ENCODE data around the gene ERICH6B. TPM values are rescaled to one million over a fixed set of nuclear protein-coding genes. Genes with fewer than 3 reads are reported as not detected.

The ERICH6B gene
- total RNA-seq, 1 donor from 2014 or later, result not detected

- Mint-ChIP-seq H3K27me3 (ENCODE audit: low read depth) (no peaks in the 10 kb centered on the region), H3K4me1 (peaks cover 5% of the 10 kb centered on the region), H3K36me3 (ENCODE audit: low read depth) (peaks cover 5% of the 10 kb centered on the region), H3K9me3 (no peaks in the 10 kb centered on the region), H3K27ac (ENCODE audit: unreplicated experiment) (no peak overlapping the region), H3K4me3 (no peak overlapping the region)
- peak; percentile 91 for TF ChIP-seq CTCF (conservative IDR thresholded peaks at IDR 0.05)
- peak; percentile 30 for DNase-seq (ENCODE audit: low read depth, low spot score)
Observed at GRCh38 chr13:45511310-45512097, 104.0 kb downstream of the ERICH6B start.

GRCh38 chr13:45510672-45511071 lies 104.9 kb downstream of the ERICH6B start:
- DNase-seq (ENCODE audit: low read depth, low spot score), result no peak
- Mint-ChIP-seq H3K4me3 (no peak overlapping the region), H3K27ac (ENCODE audit: unreplicated experiment) (no peak overlapping the region), H3K4me1 (peaks cover 5% of the 10 kb centered on the region), H3K27me3 (ENCODE audit: low read depth) (no peaks in the 10 kb centered on the region), H3K9me3 (no peaks in the 10 kb centered on the region), H3K36me3 (ENCODE audit: low read depth) (peaks cover 6% of the 10 kb centered on the region)
- no peak for TF ChIP-seq CTCF (conservative IDR thresholded peaks at IDR 0.05)

- no peak for DNase-seq (ENCODE audit: low read depth, low spot score)
- Mint-ChIP-seq H3K27me3 (ENCODE audit: low read depth) (no peaks in the 10 kb centered on the region), H3K9me3 (no peaks in the 10 kb centered on the region), H3K4me1 (peaks cover 5% of the 10 kb centered on the region), H3K36me3 (ENCODE audit: low read depth) (peaks cover 13% of the 10 kb centered on the region), H3K27ac (ENCODE audit: unreplicated experiment) (no peak overlapping the region), H3K4me3 (no peak overlapping the region)
- TF ChIP-seq CTCF (conservative IDR thresholded peaks at IDR 0.05), result no peak
Observed at GRCh38 chr13:45508776-45509175, 106.8 kb downstream of the ERICH6B start.

- peaks cover 5% of the 10 kb centered on the region for H3K4me1 Mint-ChIP-seq
- peaks cover 20% of the 10 kb centered on the region for H3K36me3 Mint-ChIP-seq (ENCODE audit: low read depth)
- no peaks in the 10 kb centered on the region for H3K27me3 Mint-ChIP-seq (ENCODE audit: low read depth)
- H3K27ac Mint-ChIP-seq (ENCODE audit: unreplicated experiment), result no peak overlapping the region
- H3K9me3 Mint-ChIP-seq, result no peaks in the 10 kb centered on the region
- no peak for DNase-seq (ENCODE audit: low read depth, low spot score)
- H3K4me3 Mint-ChIP-seq, result no peak overlapping the region
- no peak for TF ChIP-seq CTCF (conservative IDR thresholded peaks at IDR 0.05)
Observed at GRCh38 chr13:45506811-45507210, 108.7 kb downstream of the ERICH6B start.

- Mint-ChIP-seq H3K36me3 (ENCODE audit: low read depth) (peaks cover 32% of the 10 kb centered on the region), H3K27ac (ENCODE audit: unreplicated experiment) (no peak overlapping the region), H3K9me3 (no peaks in the 10 kb centered on the region), H3K4me3 (no peak overlapping the region), H3K27me3 (ENCODE audit: low read depth) (no peaks in the 10 kb centered on the region), H3K4me1 (peaks cover 12% of the 10 kb centered on the region)
- no peak for DNase-seq (ENCODE audit: low read depth, low spot score)
- TF ChIP-seq CTCF (conservative IDR thresholded peaks at IDR 0.05), result no peak
Observed at GRCh38 chr13:45503658-45504057, 111.9 kb downstream of the ERICH6B start.

All from neural crest cell (in vitro differentiated cells).